Common myeloid progenitor, CD34-positive (primary cell): ENCODE results near the gene KRABD2.

Experiments used
- CTCF ChIA-PET: fragments of 350-600 bp; sonication (Branson Sonifier 250); formaldehyde crosslinking; loops from one replicate; lab custom pipeline; 2021; ENCODE audit warnings: antibody characterized with exemption; lab: Charles Lee
- POLR2A ChIA-PET: fragments of 350-600 bp; sonication (Branson Sonifier 250); formaldehyde crosslinking; loops from one replicate; lab custom pipeline; 2021; ENCODE audit warnings: antibody characterized with exemption; lab: Charles Lee
- DNase-seq, 3 donors: peaks; one replicate each; pipeline versions ENCODE4 v3.0.0 to v3.0.0-alpha.2; 2013
- H3K27ac ChIP-seq, 2 experiments: 1 replicate in 1 of 2; 2 replicates in 1 of 2; pipeline ENCODE4 v1.7.0; 2013; ENCODE audit warnings: inconsistent platforms in 2 of 2, low read length in 2 of 2, mild to moderate bottlenecking in 2 of 2, low read depth in 1 of 2, moderate library complexity in 1 of 2; ENCODE audit not compliant: severe bottlenecking in 2 of 2, insufficient read depth in 1 of 2, poor library complexity in 1 of 2
- H3K27me3 ChIP-seq, 5 experiments: replicated peaks in 2 of 5; 1 replicate in 3 of 5; 2 replicates in 2 of 5; pipeline versions ENCODE4 v1.6.1 to v1.7.0; 2013; ENCODE audit warnings: low read length in 4 of 5, mild to moderate bottlenecking in 2 of 5, moderate library complexity in 2 of 5, inconsistent platforms in 1 of 5; ENCODE audit not compliant: insufficient read depth in 5 of 5, control insufficient read depth in 4 of 5
- H3K36me3 ChIP-seq, 4 experiments: 1 replicate in 2 of 4; 2 replicates in 2 of 4; pipeline versions ENCODE4 v1.6.1 to v1.7.0; 2013; ENCODE audit warnings: low read length in 3 of 4, control low read depth in 1 of 4, mild to moderate bottlenecking in 1 of 4; ENCODE audit not compliant: control insufficient read depth in 4 of 4, insufficient read depth in 4 of 4
- H3K4me1 ChIP-seq, 4 experiments: 1 replicate in 3 of 4; 2 replicates in 1 of 4; pipeline versions ENCODE4 v1.6.1 to v1.7.1; 2013; ENCODE audit warnings: low read length in 3 of 4, mild to moderate bottlenecking in 3 of 4, control low read depth in 1 of 4, inconsistent platforms in 1 of 4, moderate library complexity in 1 of 4; ENCODE audit not compliant: control insufficient read depth in 4 of 4, insufficient read depth in 4 of 4; ENCODE audit errors: control extremely low read depth in 1 of 4
- H3K4me3 ChIP-seq, 7 experiments: 1 replicate in 4 of 7; 2 replicates in 3 of 7; pipeline versions ENCODE4 v1.5.1 to v1.7.0; 2013; ENCODE audit warnings: mild to moderate bottlenecking in 7 of 7, low read length in 6 of 7, moderate library complexity in 6 of 7, inconsistent platforms in 2 of 7, low read depth in 2 of 7, control low read depth in 1 of 7; ENCODE audit not compliant: insufficient read depth in 4 of 7, control insufficient read depth in 1 of 7; ENCODE audit errors: extremely low read depth in 1 of 7
- H3K9me3 ChIP-seq, 5 experiments: 1 replicate in 4 of 5; 2 replicates in 1 of 5; pipeline versions ENCODE4 v1.6.1 to v1.7.1; 2013; ENCODE audit warnings: low read length in 4 of 5, mild to moderate bottlenecking in 2 of 5, inconsistent platforms in 1 of 5, low read depth in 1 of 5, moderate library complexity in 1 of 5; ENCODE audit not compliant: control insufficient read depth in 4 of 5, insufficient read depth in 2 of 5; ENCODE audit errors: control extremely low read depth in 1 of 5
- WGBS: methylation state at CpG from one replicate; pipeline ENCODE4 v1.1.5; 2013; ENCODE audit not compliant: insufficient coverage; 5-methylcytosine and 5-hydroxymethylcytosine counted together

The KRABD2 gene

GRCh38 chr17:8345052-8345690 is 31.3 kb downstream of the KRABD2 start:
- Histone ChIP-seq H3K36me3 (no peaks in the 10 kb centered on the region), H3K4me3 (no peak overlapping the region), H3K9me3 (no peaks in the 10 kb centered on the region), H3K27ac (no peak overlapping the region), H3K4me1 (peaks cover 0 to 12% (median 3%) of the 10 kb centered on the region in 4 experiments), H3K27me3 (peaks cover 0 to 2% (median 0%) of the 10 kb centered on the region in 5 experiments)
- ChIA-PET CTCF (interaction anchor here (0.9 to 3.4 kb wide), 4 partner anchors 9 to 45 kb away, joined by 3 to 16 read pairs (median 3); no protein-coding TSS in a partner anchor), POLR2A (interaction anchor here (1.2 kb wide), 1 partner anchor 25 kb away, joined by 3 read pairs; no protein-coding TSS in a partner anchor)
- peak in 2 of 3 donors; percentile 85 to 87 for DNase-seq
- WGBS = 100% methylated on average over 2 of the region's 6 CpGs

- no peak overlapping the region for H3K27ac ChIP-seq
- H3K27me3 ChIP-seq = peaks cover 0 to under 1% (median 0%) of the 10 kb centered on the region in 5 experiments
- no peak overlapping the region for H3K4me3 ChIP-seq
- no peak for DNase-seq
- no peaks in the 10 kb centered on the region for H3K36me3 ChIP-seq
- no peaks in the 10 kb centered on the region for H3K9me3 ChIP-seq
- WGBS = 96% methylated on average over 4 of the region's 4 CpGs
- peaks cover 7 to 28% (median 20%) of the 10 kb centered on the region in 4 experiments for H3K4me1 ChIP-seq
- POLR2A ChIA-PET = interaction anchor here (0.6 to 1.0 kb wide), 2 partner anchors 10 kb away, joined by 3 read pairs; no protein-coding TSS in a partner anchor
- CTCF ChIA-PET = interaction anchor here (1.0 kb wide), 1 partner anchor 35 kb away, joined by 3 read pairs; the partner anchor contains the start of gene KRABD2
These were observed 35.0 kb downstream of the KRABD2 start for GRCh38 chr17:8341456-8341855.

- ChIA-PET CTCF (interaction anchor here (0.7 to 3.9 kb wide), 4 partner anchors 12 to 44 kb away, joined by 3 to 36 read pairs (median 4); no protein-coding TSS in a partner anchor), POLR2A (no interaction called here)
- Histone ChIP-seq H3K4me3 (no peak within 1 kb of the TSS), H3K36me3 (no peaks in the 10 kb centered on the region), H3K9me3 (no peaks in the 10 kb centered on the region), H3K27me3 (no peaks in the 10 kb centered on the region), H3K4me1 (peaks cover 7 to 19% (median 15%) of the 10 kb centered on the region in 4 experiments), H3K27ac (no peak within 1 kb of the TSS)
- WGBS = no CpG with 5 or more reads among the region's 2 CpGs
- DNase-seq = peak in 1 of 3 donors; percentile 24
These were observed 37.0 kb downstream of the KRABD2 start, which contains the start of gene ODF4 for GRCh38 chr17:8339540-8339939. ODF4 (plus strand) TSS chr17:8339840; CDS start chr17:8340052, 212 bp downstream.

GRCh38 chr17:8338753-8339140 is 37.8 kb downstream of the KRABD2 start:
- CTCF ChIA-PET = interaction anchor here (0.6 to 3.9 kb wide), 9 partner anchors 11 to 78 kb away, joined by 3 to 36 read pairs (median 4); partner anchors contain the start of gene KRABD2
- no peaks in the 10 kb centered on the region for H3K36me3 ChIP-seq
- peak in 1 of 3 donors; percentile 56 for DNase-seq
- no peak overlapping the region for H3K4me3 ChIP-seq
- no peak overlapping the region for H3K27ac ChIP-seq
- H3K4me1 ChIP-seq = peaks cover 7 to 19% (median 15%) of the 10 kb centered on the region in 4 experiments
- H3K27me3 ChIP-seq = no peaks in the 10 kb centered on the region
- POLR2A ChIA-PET = no interaction called here
- WGBS = no CpG with 5 or more reads among the region's 5 CpGs
- H3K9me3 ChIP-seq = no peaks in the 10 kb centered on the region

GRCh38 chr17:8337802-8338752 is 38.4 kb downstream of the KRABD2 start:
- ChIA-PET POLR2A (interaction anchor here (0.8 kb wide), 1 partner anchor 88 kb away, joined by 3 read pairs; no protein-coding TSS in a partner anchor), CTCF (interaction anchor here (0.6 to 4.1 kb wide), 13 partner anchors 8 to 77 kb away, joined by 3 to 36 read pairs (median 4); partner anchors contain the start of genes KRABD2 and SLC25A35)
- H3K9me3 ChIP-seq = no peaks in the 10 kb centered on the region
- peak overlapping the region; percentile 5 to 60 (median 45) for H3K4me3 ChIP-seq
- no peaks in the 10 kb centered on the region for H3K27me3 ChIP-seq
- WGBS = 17% methylated on average over 11 of the region's 11 CpGs
- H3K4me1 ChIP-seq = peaks cover 7 to 19% (median 15%) of the 10 kb centered on the region in 4 experiments
- H3K36me3 ChIP-seq = no peaks in the 10 kb centered on the region
- H3K27ac ChIP-seq = peak overlapping the region in 1 of 2 experiments; percentile 36
- DNase-seq = peak; percentile 81 to 96 (median 94)

- H3K4me3 ChIP-seq = no peak overlapping the region
These were observed 43.2 kb downstream of the KRABD2 start for GRCh38 chr17:8333281-8333680.

More at GRCh38 chr17:8333281-8333680, 43.2 kb downstream of the KRABD2 start:
- H3K27me3 ChIP-seq = no peaks in the 10 kb centered on the region
- H3K9me3 ChIP-seq = no peaks in the 10 kb centered on the region
- ChIA-PET POLR2A (no interaction called here), CTCF (interaction anchor here (0.6 kb wide), 1 partner anchor 13 kb away, joined by 6 read pairs; no protein-coding TSS in a partner anchor)
- WGBS = 92% methylated on average over 3 of the region's 4 CpGs
- no peak for DNase-seq
- no peak overlapping the region for H3K27ac ChIP-seq
- no peaks in the 10 kb centered on the region for H3K36me3 ChIP-seq
- H3K4me1 ChIP-seq = peaks cover 7 to 12% (median 10%) of the 10 kb centered on the region in 4 experiments
